NCI-H1092 treated with DMSO at 0.1 percent for 48 hours (cell line): Measurements from ENCODE around the gene TTLL3.
"Not testable (repeated sequence)": the region's sequence is repeated elsewhere in the genome, so short reads cannot be mapped to it uniquely, and the experiment has no call there.

Source experiments
- DNase-seq: peaks from one replicate; lab custom pipeline; 2025; lab: John Stamatoyannopoulos, UW

Gene TTLL3

DNA sequence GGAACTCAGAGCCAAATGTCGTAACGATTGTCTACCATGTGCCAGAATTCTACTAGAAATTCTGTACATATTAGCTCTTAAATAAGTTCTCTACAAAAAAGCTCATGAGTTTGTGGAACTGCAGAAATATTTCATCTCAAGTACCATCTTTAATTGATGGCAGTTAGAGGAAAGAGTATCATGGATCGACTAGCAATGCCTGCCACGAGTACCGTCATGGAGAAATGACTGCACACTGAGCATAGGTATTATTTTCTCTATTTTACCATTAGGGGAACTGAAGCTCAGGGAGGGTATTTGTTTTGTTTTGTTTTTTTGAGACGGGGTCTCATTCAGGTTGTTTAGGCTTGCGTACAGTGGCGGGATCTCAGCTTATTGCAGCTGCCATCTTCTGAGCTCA, 31.0 kb downstream of the TTLL3 start:
- DNase-seq, result no peak

GRCh38 chr3:9843715-9844438, 33.8 kb downstream of the TTLL3 start, which contains the start of gene RPUSD3:
Gene RPUSD3, minus strand, starts transcription at chr3:9844008. Its CDS starts 18 bp downstream, at chr3:9843990.
- peak; percentile 82 for DNase-seq

GRCh38 chr3:9846231-9846630, 36.2 kb downstream of the TTLL3 start:
- DNase-seq, result no peak

GRCh38 chr3:9846931-9847488, 36.9 kb downstream of the TTLL3 start:
- no peak for DNase-seq

DNA sequence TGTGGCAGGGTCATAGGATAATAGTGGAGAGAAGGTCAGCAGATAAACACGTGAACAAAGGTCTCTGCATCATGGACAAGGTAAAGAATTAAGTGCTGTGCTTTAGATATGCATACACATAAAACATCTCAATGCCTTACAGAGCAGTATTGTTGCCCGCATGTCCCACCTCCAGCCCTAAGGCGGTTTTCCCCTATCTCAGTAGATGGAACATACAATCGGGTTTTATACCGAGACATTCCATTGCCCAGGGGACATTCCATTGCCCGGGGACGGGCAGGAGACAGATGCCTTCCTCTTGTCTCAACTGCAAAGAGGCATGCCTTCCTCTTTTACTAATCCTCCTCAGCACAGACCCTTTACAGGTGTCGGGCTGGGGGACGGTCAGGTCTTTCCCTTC, 37.8 kb downstream of the TTLL3 start:
- not testable (repeated sequence) for DNase-seq

DNA sequence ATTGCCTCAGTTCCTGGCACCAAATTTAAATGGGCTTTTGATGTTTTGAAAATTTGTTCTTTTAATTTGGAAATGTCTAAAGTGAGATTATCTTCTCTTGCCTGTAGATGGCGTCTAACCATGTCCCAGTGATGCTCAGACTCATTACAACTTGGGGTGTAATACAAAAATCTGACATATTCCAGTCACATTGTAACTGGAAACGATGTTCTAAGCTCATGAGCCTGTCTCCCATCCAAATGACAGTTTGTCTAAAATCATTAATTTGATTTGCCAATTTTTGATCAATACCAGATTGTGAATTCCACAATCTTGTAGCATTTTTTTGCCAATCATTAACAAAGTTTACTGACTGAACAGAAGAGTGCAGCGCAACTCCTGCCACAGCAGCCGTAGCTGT, 38.8 kb downstream of the TTLL3 start:
- DNase-seq, result peak; percentile 6

GRCh38 chr3:9851383-9851782, 41.3 kb downstream of the TTLL3 start:
- not testable (repeated sequence) for DNase-seq

GRCh38 chr3:9851926-9852325, 41.9 kb downstream of the TTLL3 start:
- not testable (repeated sequence) for DNase-seq

- no peak for DNase-seq
Measured at GRCh38 chr3:9852528-9852927, 42.5 kb downstream of the TTLL3 start.

DNA sequence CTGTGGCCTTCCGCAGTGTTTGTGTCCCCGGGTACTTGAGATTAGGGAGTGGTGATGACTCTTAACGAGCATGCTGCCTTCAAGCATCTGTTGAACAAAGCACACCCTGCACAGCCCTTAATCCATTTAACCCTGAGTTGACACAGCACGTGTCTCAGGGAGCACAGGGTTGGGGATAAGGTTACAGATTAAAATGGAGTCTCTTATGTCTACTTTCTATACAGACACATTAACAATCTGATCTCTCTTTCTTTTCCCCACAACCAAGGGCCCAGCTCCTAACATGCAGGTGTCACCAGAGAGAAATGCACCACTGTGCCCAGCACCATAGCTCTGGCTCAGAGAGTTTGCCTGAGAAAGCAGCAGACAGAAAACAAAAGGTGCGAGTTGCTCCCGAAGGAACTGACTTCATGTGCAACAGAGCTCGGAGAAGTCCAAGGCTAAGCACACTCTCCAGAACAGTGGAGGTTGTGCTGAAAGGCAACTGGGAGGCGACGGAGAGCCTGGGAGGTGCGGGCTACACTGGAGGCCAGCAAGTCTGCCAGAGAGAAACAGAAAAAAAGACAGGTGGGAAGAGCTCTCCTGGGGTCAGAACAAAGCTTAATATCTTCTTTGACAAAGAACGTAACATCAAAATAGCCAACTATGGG, 44.4 kb downstream of the TTLL3 start:
- DNase-seq, result not testable (repeated sequence)

GRCh38 chr3:9855594-9855993, 45.5 kb downstream of the TTLL3 start:
- DNase-seq, result no peak

GRCh38 chr3:9859530-9860025, 49.5 kb downstream of the TTLL3 start:
- no peak for DNase-seq

- no peak for DNase-seq
Measured at GRCh38 chr3:9861201-9861600, 51.1 kb downstream of the TTLL3 start.

DNA sequence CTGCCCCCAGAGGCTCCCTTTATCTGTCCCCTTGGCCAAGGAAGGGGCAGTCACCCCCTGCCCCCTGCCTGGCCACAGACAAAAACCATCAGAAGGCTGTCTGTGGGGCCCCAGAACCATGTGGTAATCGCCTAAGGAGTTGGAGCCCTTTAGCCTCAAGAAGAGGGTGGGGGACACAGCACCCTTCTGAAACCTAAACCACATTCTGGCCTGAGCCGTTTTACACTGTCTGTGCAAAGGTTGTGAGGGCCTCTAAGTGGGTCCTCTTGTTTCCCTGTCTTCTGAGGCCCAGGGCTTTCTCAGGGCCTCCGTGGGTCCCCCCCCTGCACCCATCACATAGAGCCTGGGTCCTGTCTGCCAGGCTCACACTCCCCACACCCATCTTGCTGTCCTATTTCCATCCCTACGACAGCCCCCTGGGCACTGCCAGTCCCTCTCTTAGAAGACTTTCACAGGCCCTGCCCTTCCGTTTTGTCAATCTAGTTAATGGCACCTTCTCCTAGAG, 51.6 kb downstream of the TTLL3 start:
- DNase-seq, result no peak

DNA sequence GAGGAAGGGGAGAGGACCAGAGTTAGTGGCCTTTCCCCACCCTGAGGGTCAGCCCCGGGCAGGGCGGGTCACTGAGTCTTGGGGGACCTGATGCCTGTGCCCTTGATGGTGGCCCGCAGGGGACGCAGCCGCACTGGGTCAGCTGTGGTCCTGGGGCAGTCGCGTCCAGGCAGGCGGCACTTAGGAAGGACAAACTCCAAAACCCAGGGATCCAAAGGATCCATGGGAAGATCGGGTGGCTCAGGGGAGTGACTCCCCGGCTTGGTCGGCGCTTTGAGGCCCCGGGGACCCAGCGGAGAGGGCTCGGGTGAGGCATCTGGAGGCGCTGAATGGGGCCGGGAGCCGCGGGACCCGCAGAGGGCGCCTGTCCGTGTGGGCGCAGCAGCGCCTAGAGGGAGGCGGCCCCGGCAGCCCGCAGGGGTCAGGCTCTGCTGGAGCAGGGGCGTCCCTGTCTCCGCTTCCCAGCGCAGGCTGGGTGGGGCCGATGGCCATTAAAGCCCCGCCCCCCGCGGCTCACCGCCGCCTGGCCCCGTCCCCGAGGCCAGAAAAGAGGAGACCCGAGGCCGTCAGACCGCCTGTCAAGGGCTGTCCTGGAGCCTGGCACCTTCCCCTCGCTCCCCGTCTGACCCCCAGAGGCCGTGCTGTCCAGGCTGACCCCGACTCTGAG, 52.5 kb downstream of the TTLL3 start:
- DNase-seq, result no peak

GRCh38 chr3:9863058-9863772, 53.2 kb downstream of the TTLL3 start:
- DNase-seq, result no peak

DNA sequence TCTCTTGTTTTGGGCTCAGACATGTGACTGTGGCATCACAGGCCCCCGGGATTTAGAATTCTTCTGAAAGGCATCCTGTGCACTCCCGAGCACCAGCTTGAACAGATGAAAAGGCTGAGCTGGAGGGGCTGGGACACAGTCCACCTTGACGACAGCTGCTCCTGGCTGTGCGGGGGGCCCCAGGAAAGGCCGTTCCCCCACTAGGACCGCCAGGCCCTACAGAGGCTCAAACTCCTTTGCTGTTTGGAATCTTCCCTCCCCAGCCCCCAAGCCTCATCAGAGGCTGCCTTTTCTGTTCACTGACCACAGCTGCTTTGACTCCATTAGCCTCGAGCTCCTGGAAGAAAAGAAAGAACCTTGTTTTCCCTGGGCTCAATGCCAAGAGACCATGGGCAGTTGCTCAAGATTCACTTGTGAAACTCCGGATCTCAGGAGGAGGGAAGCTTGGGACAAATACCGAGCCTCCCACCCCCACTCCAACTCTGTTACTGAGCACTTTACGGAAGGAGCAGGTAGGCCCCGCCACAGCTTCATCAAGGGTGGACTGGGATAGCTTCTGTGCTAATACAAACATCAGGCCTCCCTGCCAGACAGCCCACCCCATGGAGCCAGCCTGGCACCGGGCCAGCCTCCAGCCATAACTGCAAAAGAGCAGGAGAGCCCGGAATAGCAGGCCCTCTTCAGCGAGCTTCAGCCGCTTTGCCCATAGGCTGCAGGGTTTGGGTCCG, 54.3 kb downstream of the TTLL3 start:
- DNase-seq, result peak; percentile 80

GRCh38 chr3:9865125-9865637, 55.1 kb downstream of the TTLL3 start:
- not testable (repeated sequence) for DNase-seq

- no peak for DNase-seq
Measured at GRCh38 chr3:9866639-9867038, 56.6 kb downstream of the TTLL3 start.

GRCh38 chr3:9867106-9867505, 57.0 kb downstream of the TTLL3 start:
- no peak for DNase-seq

- no peak for DNase-seq
Measured at GRCh38 chr3:9869955-9870354, 59.9 kb downstream of the TTLL3 start.
